BLaER1 (cell line): ENCODE results near the gene FAM131C.
A peak's percentile ranks its signal among the peaks of the same experiment; 100 is the strongest.
"Not testable (repeated sequence)": the region's sequence is repeated elsewhere in the genome, so short reads cannot be mapped to it uniquely, and the experiment has no call there.

Source experiments
- H3K27ac ChIP-seq: shearing (Covaris generic); formaldehyde crosslinking; 2 replicates; pipeline ENCODE4 v1.8.1; 2022
- H3K27me3 ChIP-seq: shearing (Covaris generic); formaldehyde crosslinking; 2 replicates; pipeline ENCODE4 v1.8.1; 2022
- H3K36me3 ChIP-seq: shearing (Covaris generic); formaldehyde crosslinking; 2 replicates; pipeline ENCODE4 v1.8.1; 2022
- H3K4me1 ChIP-seq: shearing (Covaris generic); formaldehyde crosslinking; 2 replicates; pipeline ENCODE4 v1.8.1; 2022
- H3K4me2 ChIP-seq: shearing (Covaris generic); formaldehyde crosslinking; 2 replicates; pipeline ENCODE4 v1.8.1; 2022
- H3K4me3 ChIP-seq: shearing (Covaris generic); formaldehyde crosslinking; 2 replicates; pipeline ENCODE4 v1.8.1; 2022
- H3K9ac ChIP-seq: shearing (Covaris generic); formaldehyde crosslinking; 2 replicates; pipeline ENCODE4 v1.8.1; 2022
- H3K9me3 ChIP-seq: shearing (Covaris generic); formaldehyde crosslinking; 2 replicates; pipeline ENCODE4 v1.8.1; 2022
- H4K20me1 ChIP-seq: shearing (Covaris generic); formaldehyde crosslinking; 2 replicates; pipeline ENCODE4 v1.8.1; 2022
- Cebpa-rat ChIP-seq: shearing (Covaris generic); IDR thresholded peaks from 2 replicates; pipeline ENCODE4 v1.8.1; 2022

Gene FAM131C

DNA sequence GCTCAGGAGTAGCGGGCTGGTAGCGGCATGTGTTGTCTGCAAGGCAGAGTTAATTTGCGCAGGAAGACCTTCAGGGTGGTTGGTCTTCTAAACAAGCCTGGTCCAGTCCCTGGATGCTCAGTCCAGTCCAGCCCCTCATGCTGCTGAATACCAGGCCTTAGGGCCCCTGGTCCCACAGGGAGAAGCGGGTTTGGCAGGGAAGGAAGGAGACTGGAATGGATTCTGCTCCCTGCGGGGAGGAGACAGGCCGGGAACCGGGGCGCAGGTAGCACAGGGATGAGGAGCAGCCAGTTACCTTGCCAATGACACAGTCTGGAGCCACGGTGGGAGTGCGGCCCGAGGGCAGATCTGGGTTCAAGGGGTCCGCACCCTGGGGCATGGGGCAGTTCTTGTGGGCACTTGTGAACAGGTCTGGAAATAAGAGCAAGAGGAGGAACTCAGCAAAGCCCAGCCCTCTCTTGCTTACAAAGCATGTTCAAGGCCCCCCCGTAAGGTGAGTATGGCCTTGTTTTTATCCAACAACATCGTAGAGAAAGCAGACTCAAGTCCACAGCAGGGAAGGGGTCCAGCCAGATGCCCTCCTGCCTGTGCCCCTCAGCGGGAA, 10.1 kb downstream of the FAM131C start:
- H4K20me1 ChIP-seq = no peaks in the 10 kb centered on the region
- H3K36me3 ChIP-seq = no peaks in the 10 kb centered on the region
- H3K4me3 ChIP-seq = no peak overlapping the region
- peak overlapping the region; percentile 14; the same call in 1 of the 2 replicates for H3K27ac ChIP-seq
- peaks cover 55% of the 10 kb centered on the region for H3K4me1 ChIP-seq
- no peak for TF ChIP-seq Cebpa-rat
- peak overlapping the region; percentile 33; the same call in 1 of the 2 replicates for H3K9ac ChIP-seq
- H3K9me3 ChIP-seq = no peaks in the 10 kb centered on the region
- H3K4me2 ChIP-seq = peak overlapping the region; percentile 80
- H3K27me3 ChIP-seq = no peaks in the 10 kb centered on the region

DNA sequence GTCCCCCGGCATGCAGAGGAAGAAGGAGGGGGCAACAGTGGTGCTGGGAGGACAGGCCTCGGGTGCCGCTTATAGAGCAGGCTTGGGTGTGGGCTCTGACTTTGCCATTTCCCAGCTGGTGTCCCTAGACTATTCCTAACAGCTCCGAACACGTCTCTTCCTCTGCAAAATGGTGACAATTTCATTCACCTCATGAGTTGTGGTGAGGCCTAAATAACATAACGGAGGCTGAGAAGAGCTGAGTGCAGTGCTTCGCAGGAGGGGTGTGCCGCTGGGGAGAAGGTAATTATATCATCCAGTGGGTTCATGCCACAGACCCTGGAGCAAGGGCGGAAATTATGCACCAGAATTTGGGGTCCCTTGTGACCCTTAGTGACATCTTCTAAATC, 10.8 kb downstream of the FAM131C start:
- H3K9me3 ChIP-seq, H3K4me2 ChIP-seq, H3K27me3 ChIP-seq, H4K20me1 ChIP-seq, H3K36me3 ChIP-seq, H3K9ac ChIP-seq, H3K4me3 ChIP-seq, H3K27ac ChIP-seq: not testable (repeated sequence)
- H3K4me1 ChIP-seq = peaks cover 48% of the 10 kb centered on the region

DNA sequence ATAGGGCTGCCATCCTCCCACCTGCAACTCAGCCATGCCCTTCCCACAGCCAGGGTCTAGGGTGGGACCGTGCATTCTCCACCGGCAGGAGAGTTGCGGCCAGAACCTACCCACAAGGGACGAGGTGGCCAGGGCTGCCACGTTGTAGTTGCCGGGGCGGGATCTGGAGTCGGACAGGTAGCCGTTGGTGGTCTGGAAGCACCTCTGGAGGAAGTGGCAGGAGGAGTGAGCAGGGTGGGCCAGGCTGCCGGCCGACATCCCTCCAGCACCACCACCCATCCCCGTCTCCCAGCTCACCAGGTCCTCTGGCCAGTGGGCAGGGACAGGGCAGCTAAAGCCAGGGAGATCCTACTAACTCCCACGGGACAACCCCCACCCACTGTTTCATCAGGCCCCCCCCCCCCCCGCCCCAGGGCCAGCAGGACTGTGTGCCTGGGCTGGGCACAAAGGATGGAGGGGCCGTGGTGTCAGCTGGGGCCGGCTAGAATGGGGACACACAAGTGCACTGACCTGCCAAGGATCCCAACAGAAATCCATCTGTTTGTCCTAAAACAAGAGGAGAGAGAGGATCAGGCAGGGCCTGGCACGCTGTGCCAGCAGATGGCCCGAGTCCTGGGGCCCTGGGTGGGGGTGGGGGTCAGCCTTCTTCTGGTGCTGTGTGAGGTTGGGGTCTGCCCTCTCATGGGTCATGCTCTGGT, 11.3 kb downstream of the FAM131C start:
- not testable (repeated sequence) for H3K4me2 ChIP-seq, H3K9ac ChIP-seq, H3K4me3 ChIP-seq, H3K27ac ChIP-seq, H4K20me1 ChIP-seq, H3K27me3 ChIP-seq, H3K9me3 ChIP-seq, H3K36me3 ChIP-seq
- peaks cover 43% of the 10 kb centered on the region for H3K4me1 ChIP-seq

DNA sequence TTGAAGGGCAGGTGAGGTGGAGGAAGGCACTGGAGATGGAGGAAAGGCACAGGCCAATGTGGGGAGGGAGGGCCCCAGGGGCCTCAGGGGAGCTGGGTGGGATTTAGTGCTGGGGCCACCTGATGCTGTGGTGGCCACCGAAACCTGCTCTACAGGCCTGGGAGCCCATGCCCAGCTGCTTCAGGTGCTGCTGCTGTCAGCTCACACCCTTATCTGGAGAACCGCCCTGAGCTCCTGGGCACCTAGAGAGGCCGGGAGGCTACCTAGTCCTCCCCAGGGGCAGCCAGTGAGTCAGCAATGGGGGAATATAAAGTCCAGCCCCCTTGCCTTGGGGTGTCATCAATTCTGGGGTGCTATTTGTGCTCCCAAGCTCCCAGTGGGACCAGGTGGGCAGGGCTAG, 12.2 kb downstream of the FAM131C start:
- H3K36me3 ChIP-seq = no peaks in the 10 kb centered on the region
- no peak for TF ChIP-seq Cebpa-rat
- no peak overlapping the region for H3K9ac ChIP-seq
- H3K27me3 ChIP-seq = no peaks in the 10 kb centered on the region
- no peak overlapping the region for H3K4me2 ChIP-seq
- H3K4me1 ChIP-seq = peaks cover 34% of the 10 kb centered on the region
- no peaks in the 10 kb centered on the region for H3K9me3 ChIP-seq
- H3K27ac ChIP-seq = no peak overlapping the region
- H3K4me3 ChIP-seq = no peak overlapping the region
- H4K20me1 ChIP-seq = no peaks in the 10 kb centered on the region

DNA sequence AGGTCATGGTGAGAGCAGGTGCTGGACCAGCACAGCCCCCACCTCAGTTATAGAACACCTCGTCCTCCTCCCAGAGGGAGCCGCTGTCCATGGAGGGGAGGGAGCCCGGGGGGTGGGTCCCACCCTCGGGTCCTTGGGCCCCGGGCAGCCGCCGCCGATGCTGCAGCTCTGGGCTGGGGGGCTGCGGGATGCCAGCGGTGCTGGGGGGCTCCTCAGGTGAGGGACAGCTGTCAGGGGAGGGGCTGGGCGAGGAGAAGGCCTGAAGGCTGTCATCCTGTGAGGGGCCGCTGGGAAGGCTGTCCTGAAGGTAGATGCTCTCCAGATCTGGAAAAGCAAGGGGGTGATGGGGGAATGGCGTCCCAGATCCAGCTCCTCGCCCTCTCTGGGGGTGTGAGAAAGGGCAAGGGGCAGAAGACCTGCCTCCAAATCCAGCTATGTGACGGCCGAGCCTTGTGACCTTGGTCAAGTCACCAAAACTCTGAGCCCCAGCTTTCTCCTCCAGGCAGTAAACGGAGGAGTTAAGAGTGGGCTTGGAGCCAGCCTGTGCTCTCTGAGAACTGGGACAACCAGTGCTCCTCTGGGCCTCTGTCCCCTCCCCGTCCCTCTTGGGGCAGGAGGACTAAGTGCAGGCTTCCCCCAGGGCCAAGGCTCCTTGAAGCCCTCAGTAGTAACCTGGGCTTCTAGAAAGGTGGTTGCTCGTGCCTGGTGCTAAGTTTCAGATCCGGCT, 14.9 kb downstream of the FAM131C start:
- not testable (repeated sequence) for H3K9ac ChIP-seq, H3K36me3 ChIP-seq, H4K20me1 ChIP-seq

DNA sequence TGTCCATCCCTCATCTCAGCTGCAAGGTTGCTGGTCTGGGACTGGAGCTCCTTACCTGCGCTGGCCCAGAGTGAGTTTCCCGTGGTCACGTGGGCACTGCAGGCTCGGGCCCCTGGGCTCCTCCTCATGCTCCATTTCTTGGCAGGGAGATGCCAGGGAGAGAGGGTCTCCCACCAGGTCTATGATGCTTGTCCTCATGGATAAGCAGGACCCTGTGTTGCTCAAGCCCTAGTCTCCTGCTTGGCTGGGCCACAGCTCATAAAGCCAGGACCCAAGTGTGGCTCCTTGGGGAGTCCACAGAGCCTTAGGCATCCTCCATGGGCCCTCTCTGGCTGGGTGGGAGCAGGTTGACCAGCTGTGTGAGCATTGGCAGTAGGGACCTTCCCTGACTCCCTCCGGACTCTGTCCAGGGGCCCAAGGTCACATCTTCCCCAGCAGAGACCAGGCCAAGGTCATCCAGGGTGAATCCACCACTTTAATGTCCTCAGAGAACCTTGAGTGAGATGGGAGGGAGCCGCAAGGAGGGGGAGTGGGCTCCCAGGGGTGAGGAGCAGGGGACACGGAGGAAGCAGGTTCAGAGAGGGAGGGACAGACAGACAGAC, 16.0 kb downstream of the FAM131C start:
- not testable (repeated sequence) for H3K4me2 ChIP-seq

More for the DNA sequence above, 14.9 kb downstream of the FAM131C start:
- H3K9me3 ChIP-seq, H3K4me3 ChIP-seq, H3K4me2 ChIP-seq, H3K27me3 ChIP-seq, H3K27ac ChIP-seq: not testable (repeated sequence)
- peaks cover 35% of the 10 kb centered on the region for H3K4me1 ChIP-seq

DNA sequence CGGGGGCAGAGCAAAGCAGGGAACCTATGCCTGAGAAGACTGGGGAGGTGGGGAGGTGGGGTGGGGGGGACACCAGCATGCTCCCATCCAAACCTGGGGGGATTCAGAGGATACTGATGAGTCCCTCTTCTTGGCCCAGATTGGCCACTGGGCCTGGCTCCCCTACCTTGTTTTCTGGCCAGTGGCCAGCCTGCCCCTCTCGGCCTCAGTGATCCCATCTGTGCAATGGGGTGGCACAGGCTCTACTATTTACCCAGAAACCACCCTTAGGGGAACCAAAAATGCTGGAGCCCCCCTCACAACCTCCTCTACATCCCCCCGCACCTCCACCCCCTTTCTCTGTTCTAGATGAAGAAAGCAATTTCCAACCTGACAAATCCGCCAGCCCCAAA, 16.9 kb downstream of the FAM131C start:
- not testable (repeated sequence) for H3K9ac ChIP-seq, H3K4me3 ChIP-seq, H3K27me3 ChIP-seq, H4K20me1 ChIP-seq, H3K36me3 ChIP-seq, H3K27ac ChIP-seq, H3K9me3 ChIP-seq
- Histone ChIP-seq H3K4me1 (peaks cover 30% of the 10 kb centered on the region), H3K4me2 (0 out of 2 replicates have a peak overlapping the region, but pooled peaks have one; percentile 60)

More for the DNA sequence above, 16.0 kb downstream of the FAM131C start:
- H3K9ac ChIP-seq, H3K4me3 ChIP-seq, H4K20me1 ChIP-seq, H3K27me3 ChIP-seq, H3K9me3 ChIP-seq, H3K36me3 ChIP-seq, H3K27ac ChIP-seq: not testable (repeated sequence)
- peaks cover 30% of the 10 kb centered on the region for H3K4me1 ChIP-seq

DNA sequence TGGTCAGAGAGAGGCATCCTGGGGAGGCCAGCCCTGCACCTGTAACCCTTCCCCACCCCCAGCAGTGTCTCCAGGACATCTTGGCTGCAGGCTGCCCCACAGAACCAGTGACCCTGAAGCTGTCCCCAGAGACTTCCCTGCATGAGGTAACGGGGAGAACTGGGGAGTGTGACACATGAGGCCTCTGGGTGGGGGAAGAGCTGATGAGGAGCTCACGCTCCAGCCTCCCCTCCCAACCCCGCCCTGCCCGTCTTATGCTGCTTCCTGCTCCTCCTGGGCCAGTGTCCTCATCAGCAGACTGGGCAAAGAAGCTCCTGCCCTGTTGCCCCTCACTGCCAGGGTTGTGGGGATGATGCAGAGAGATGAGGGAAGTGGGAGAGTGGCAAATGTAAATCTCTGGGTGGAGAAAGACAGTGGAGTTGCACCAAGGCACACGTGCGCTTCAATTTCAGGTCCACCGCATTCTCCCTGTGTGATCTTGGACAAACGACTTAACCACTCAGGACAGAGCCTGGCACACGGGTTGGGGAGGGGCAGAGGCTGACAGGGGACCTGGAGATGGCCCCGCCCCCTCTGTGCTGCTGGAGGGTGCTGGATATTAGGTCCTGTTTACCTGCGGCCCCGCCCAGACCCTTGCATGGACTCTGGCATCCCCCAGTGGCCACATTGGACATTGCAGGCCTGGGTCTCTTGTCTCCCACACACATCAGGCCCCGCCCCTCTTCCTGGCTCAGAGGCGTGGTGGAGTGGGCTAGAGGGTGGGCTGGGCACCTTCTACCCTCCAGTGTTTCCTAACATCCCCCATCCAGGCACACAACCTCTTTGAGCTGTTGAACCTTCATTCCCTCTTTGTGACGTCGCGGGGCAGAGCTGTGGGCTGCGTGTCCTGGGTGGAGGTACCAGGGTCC, 17.6 kb downstream of the FAM131C start:
- peaks cover 25% of the 10 kb centered on the region for H3K4me1 ChIP-seq
- H3K27ac ChIP-seq = no peak overlapping the region
- no peaks in the 10 kb centered on the region for H3K9me3 ChIP-seq
- no peaks in the 10 kb centered on the region for H3K27me3 ChIP-seq
- no peaks in the 10 kb centered on the region for H4K20me1 ChIP-seq
- no peaks in the 10 kb centered on the region for H3K36me3 ChIP-seq
- H3K4me2 ChIP-seq = peak overlapping the region; percentile 60
- H3K9ac ChIP-seq = no peak overlapping the region
- H3K4me3 ChIP-seq = no peak overlapping the region
- no peak for TF ChIP-seq Cebpa-rat
